GM18505 (cell line): ENCODE results near the gene NDUFA6.
"Not testable (repeated sequence)": the region's sequence is repeated elsewhere in the genome, so short reads cannot be mapped to it uniquely, and the experiment has no call there.

Experiments
- ATAC-seq: cut with Tn5 transposase; IDR thresholded peaks from one replicate; pipeline ENCODE4 v1.9.1; 2021; ENCODE audit not compliant: unreplicated experiment
- POLR2A ChIP-seq: IDR thresholded peaks from 4 replicates; pipeline ENCODE4 v1.6.1; 2011; ENCODE audit warnings: borderline replicate concordance; ENCODE audit not compliant: insufficient read depth, insufficient read length; ENCODE audit errors: extremely low read depth

The NDUFA6 gene

DNA sequence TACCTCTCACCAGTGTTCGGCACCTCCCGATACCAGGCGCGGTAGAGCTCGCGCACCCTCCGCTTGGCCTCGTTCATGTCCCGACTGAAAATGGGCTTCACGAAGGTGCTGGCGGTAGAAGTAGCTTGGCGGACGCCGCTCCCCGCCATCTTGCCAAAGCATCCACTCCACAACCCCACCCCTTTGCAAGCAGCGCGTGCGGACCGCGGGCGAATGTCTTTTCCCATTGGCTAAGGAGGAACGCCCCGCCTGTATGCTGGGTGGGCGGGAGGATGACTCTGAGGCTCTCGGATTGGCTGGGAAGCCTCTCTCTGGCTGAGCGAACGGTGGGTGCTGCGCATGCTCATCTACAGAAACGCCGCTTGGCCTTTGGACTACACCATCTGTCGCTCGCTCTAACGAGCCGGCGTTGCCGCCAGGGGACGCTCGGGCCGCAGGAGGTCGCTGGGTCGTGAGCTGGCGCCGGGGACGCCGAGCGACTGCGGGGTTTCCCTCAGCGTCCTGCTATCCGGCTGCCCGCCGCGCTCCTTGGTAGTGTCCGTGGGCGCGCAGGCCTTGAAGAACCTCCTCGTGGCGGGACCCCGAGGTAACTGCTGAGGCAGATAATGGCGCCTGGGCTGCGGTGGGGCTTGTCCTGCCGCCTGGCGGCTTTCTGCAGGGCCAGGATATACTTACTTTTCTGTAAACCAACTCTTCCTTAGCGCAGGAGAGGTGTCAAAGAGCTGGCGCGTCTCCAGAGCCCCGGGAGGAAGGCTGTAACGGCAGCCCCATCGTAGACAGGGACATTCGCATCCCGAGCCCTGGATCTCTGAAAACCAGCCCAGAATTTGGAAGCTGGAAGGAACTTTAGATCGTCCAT, at the start of gene NDUFA6:
Gene NDUFA6, minus strand, starts transcription at position 177 of the 859 bp plus-strand sequence. Its CDS starts 28 bp downstream, at position 149.
- peak; percentile 91 for ATAC-seq
- peak; percentile 91 for TF ChIP-seq POLR2A

GRCh38 chr22:42140153-42140552, 49.6 kb upstream of the NDUFA6 start:
- ATAC-seq: not testable (repeated sequence)

DNA sequence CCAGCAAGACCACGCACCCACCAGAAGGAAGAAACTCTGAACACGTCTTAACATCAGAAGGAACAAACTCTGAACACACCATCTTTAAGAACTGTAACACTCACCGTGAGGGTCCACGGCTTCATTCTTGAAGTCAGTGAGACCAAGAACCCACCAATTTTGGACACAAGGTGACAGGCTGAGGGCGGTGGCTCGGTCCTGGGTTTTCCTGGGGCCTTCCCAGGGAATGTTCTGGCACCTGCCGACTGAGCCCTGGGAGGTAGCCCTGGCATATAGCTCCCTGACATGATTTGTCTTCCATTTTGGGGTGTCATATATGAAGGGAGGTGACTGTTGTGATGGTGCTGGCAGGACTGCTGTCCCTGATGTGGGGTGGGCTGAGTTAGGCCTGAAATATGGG, 48.9 kb upstream of the NDUFA6 start:
- not testable (repeated sequence) for ATAC-seq

DNA sequence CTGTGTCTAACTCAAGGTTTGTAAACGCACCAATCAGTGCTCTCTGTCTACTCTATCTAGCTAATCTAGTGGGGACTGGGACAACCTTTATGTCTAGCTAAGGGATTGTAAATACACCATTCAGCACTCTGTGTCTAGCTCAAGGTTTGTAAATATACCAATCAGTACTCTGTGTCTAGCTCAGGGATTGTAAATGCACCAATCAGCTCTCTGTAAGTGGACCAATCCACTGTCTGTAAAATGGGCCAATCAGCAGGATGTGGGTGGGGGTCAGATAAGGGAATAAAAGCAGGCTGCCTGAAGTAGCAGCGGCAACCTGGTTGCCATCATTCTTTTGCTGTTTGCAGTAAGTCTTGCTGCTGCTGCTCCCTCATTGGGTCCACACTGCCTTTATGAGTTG, 48.4 kb upstream of the NDUFA6 start:
- no peak for ATAC-seq
- TF ChIP-seq POLR2A: no peak

- ATAC-seq: no peak
- TF ChIP-seq POLR2A: no peak
Observed at GRCh38 chr22:42138122-42138770, 47.7 kb upstream of the NDUFA6 start.

DNA sequence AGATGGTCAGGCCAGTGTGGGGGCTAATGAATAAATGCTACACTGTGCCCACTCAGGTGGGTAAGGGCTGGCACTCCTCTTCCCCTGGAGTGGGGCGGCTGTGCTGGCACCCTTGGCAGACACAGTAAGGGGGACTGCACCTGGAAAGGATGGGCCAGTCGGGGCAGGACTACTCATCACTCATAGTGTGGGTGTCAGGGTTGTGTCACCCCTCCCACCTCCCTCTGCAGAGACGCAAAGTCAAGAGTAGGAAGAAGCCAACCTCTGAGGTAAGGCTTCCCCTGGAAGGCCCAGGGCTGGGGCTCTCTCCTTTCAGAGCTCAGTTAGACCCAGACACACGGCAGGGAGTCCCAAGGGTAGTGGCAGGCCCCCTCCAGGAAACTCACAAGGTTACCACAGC, 45.1 kb upstream of the NDUFA6 start:
- ATAC-seq: not testable (repeated sequence)

- ATAC-seq: no peak
- no peak for TF ChIP-seq POLR2A
Observed at GRCh38 chr22:42134100-42135020, 43.8 kb upstream of the NDUFA6 start.

- ATAC-seq: no peak
- TF ChIP-seq POLR2A: no peak
Observed at GRCh38 chr22:42132457-42132856, 41.9 kb upstream of the NDUFA6 start.

- no peak for TF ChIP-seq POLR2A
- ATAC-seq: no peak
Observed at GRCh38 chr22:42131562-42131961, 41.0 kb upstream of the NDUFA6 start.

DNA sequence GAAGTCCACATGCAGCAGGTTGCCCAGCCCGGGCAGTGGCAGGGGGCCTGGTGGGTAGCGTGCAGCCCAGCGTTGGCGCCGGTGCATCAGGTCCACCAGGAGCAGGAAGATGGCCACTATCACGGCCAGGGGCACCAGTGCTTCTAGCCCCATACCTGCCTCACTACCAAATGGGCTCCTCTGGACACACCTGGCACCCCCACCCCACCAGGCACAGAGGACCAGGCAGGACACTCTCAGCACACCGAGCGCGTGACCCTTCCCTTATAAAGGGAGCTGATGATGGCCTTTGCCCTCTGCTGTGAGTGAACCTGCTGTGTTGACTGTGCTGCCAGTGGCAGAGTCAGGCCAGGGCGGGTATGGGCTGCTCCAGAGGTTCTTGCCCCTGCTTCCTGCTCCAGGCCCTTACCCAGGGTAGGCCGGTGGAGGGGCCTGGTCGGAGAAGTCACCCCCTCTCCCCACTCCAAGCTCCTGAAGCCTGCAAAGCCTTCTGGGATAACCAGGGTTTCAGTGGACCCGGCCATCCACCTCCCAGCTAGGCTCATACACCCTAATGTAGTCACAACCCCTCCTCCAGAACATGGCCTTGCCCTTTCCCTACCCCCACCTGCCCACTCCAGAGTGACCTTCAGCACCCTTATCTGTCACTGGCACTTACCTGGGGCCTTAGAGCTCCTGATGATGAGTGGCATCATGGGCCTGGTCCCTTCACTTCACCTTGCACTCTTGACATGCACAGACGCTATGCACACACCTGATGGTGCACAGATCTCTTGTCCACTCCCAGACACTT, 40.3 kb upstream of the NDUFA6 start, which contains the start of gene CYP2D6:
Gene CYP2D6, minus strand, starts transcription at position 172 of the 793 bp plus-strand sequence. Its CDS starts 19 bp downstream, at position 153.
- ATAC-seq: not testable (repeated sequence)

GRCh38 chr22:42130182-42130581, 39.6 kb upstream of the NDUFA6 start:
- ATAC-seq: not testable (repeated sequence)

DNA sequence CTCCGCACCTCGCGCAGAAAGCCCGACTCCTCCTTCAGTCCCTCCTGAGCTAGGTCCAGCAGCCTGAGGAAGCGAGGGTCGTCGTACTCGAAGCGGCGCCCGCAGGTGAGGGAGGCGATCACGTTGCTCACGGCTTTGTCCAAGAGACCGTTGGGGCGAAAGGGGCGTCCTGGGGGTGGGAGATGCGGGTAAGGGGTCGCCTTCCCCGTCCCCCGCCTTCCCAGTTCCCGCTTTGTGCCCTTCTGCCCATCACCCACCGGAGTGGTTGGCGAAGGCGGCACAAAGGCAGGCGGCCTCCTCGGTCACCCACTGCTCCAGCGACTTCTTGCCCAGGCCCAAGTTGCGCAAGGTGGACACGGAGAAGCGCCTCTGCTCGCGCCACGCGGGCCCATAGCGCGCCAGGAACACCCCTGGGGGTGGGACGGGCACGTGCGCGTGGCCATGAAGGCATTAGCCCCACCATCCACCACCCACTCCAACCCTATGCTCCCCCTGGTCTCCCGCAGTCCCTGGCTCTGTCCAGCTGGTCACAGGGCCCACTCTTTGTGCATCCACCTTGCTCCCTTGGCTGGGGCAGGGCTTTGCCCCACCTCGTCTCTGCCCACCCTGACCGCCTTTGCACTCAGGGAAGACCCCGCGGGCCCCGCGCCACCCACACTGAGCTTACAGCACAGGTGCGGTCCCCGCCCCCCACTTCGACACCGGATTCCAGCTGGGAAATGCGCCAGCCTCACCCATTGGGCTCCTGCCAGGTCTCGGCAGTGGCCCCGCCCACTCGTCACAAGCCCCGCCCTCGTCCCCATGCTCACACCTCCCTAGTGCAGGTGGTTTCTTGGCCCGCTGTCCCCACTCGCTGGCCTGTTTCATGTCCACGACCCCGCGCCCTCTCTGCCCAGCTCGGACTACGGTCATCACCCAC, 38.5 kb upstream of the NDUFA6 start:
- ATAC-seq: not testable (repeated sequence)

DNA sequence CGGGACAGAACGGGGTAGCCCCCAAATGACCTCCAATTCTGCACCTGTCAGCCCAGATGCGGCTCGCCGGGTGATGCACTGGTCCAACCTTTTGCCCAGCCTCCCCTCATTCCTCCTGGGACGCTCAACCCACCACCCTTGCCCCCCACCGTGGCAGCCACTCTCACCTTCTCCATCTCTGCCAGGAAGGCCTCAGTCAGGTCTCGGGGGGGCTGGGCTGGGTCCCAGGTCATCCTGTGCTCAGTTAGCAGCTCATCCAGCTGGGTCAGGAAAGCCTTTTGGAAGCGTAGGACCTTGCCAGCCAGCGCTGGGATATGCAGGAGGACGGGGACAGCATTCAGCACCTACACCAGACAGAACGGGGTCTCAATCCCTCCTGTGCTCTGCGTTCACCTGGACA, 37.4 kb upstream of the NDUFA6 start:
- ATAC-seq: not testable (repeated sequence)
